ENCODE results near the gene TPP1. TPM values are rescaled to one million over a fixed set of nuclear protein-coding genes. Genes with fewer than 3 reads are reported as not detected.

TPP1 gene
- total RNA-seq, 3 donors from 2014 or later: 25.4 to 35.6 (median 27.3) TPM

DNA sequence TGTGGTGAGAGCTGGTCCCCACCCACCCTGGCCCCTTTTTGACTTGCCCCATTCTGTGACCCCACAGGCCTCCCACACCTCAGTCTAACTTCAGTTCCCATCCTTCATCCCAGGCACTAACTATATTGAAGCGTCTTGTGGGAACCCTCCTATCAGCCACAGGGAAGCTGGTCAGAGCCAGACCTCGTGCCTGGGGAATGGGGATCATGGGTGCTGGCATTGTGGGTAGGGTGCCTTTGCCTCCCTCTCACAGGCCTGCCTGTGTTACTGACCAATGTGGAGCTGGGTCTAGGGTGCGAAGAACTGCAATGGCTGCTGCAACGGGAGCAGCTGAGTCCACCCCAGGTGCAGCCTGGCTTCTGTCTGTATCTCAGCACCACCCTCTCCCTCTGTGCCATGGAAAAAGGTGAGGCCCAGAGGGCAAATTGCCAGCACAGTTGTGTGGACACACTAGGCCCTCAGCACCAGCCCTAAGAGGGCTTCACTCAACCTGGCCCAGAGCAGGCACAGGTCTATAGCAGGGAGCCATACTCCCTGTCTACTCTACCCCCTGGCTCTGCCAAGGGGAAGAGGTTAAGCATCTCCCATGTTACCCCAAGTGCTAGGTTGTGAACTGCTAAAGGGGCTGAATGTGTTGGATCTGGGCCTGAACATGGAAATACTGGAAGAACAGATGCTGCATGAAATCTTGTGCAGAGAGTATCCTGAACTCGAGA is 53.1 kb downstream of the TPP1 start:
- DNase-seq (no peak), ATAC-seq (no peak)
- H3K36me3 Mint-ChIP-seq (ENCODE audit: insufficient read depth): peaks cover 25% of the 10 kb centered on the region

DNA sequence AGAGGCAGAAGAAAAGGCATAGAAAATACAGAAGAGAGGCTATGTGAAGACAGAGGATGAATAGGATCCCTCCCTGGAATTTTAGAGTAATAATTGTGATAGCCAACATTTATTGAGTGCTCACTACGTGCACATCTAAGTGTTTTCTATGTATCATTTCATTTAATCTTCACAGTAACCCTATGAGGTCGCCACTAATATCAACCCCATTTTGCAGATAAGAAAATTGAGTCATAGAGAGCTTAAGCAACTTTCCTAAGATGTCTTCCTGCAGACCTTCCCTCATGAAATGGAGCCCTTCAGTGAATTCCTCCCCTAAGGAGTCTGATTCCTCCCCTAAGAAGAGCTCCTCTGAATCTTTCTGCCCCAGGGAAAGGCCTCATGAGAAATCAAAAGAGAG is 53.9 kb downstream of the TPP1 start:
- H3K4me1 Mint-ChIP-seq (ENCODE audit: low read depth): no peaks in the 10 kb centered on the region
- no peaks in the 10 kb centered on the region for H3K27me3 Mint-ChIP-seq (ENCODE audit: low read depth)
- H3K4me3 Mint-ChIP-seq: no peak overlapping the region
- no peaks in the 10 kb centered on the region for H3K9me3 Mint-ChIP-seq
- DNase-seq: no peak
- H3K36me3 Mint-ChIP-seq (ENCODE audit: insufficient read depth): peaks cover 25% of the 10 kb centered on the region
- ATAC-seq: no peak

More for the DNA sequence above, 53.1 kb downstream of the TPP1 start:
- Mint-ChIP-seq H3K4me1 (ENCODE audit: low read depth) (no peaks in the 10 kb centered on the region), H3K9me3 (no peaks in the 10 kb centered on the region), H3K4me3 (no peak overlapping the region), H3K27me3 (ENCODE audit: low read depth) (no peaks in the 10 kb centered on the region)

DNA sequence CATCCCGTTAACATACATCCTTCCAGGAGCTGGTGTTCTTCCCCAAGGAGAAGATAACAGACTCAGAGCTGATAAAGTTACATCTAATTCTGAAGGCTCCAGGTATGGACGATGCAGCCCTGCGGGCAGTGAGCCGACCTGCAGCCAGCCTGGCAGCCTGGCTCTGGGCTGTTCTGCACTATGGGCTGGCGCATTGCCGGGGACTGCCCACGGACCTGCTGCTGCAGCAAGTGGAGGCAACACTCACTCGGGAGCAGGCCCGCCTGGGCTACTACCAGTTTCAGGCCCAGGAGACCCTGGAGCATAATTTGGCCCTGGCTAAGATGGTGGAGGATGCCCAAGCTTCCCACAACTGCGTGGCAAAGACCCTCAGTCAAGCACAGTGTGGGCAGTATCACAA is 55.6 kb downstream of the TPP1 start:
- ATAC-seq (no peak), DNase-seq (no peak)
- H3K4me1 Mint-ChIP-seq (ENCODE audit: low read depth): no peaks in the 10 kb centered on the region
- peaks cover 27% of the 10 kb centered on the region for H3K36me3 Mint-ChIP-seq (ENCODE audit: insufficient read depth)
- no peaks in the 10 kb centered on the region for H3K9me3 Mint-ChIP-seq
- no peak overlapping the region for H3K4me3 Mint-ChIP-seq
- H3K27me3 Mint-ChIP-seq (ENCODE audit: low read depth): no peaks in the 10 kb centered on the region

DNA sequence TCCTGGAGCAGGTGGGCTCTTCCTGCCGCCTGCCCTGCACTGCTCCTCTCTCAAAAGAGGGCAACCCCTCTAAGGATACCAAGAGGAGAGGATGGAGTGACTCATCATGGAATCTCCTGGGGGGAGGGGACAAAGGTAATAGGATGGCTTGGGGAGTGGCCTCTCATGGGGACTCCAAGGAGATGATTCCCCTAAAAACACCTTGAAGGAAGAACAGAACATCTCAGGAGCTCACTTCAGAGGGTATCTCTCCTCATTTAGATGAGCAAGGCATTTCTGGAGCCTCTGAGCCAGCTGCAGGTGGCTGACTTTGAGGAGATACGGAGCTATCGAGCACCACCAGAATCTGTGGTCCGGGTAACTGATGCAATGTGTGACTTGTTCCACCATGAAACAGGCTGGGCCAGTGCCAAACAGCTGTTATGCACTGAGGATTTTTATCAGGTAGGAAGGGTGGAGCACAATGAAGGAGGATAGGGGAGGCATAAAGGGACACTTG is 56.1 kb downstream of the TPP1 start:
- DNase-seq (no peak), ATAC-seq (no peak)
- H3K9me3 Mint-ChIP-seq: no peaks in the 10 kb centered on the region
- H3K4me1 Mint-ChIP-seq (ENCODE audit: low read depth): no peaks in the 10 kb centered on the region
- H3K27me3 Mint-ChIP-seq (ENCODE audit: low read depth): no peaks in the 10 kb centered on the region
- H3K36me3 Mint-ChIP-seq (ENCODE audit: insufficient read depth): peaks cover 28% of the 10 kb centered on the region
- no peak overlapping the region for H3K4me3 Mint-ChIP-seq

Other genes with a start within 250 kb of the TPP1 start
- gene SMPD1, start 228.9 kb downstream of the TPP1 start, total RNA-seq: 10 to 100 TPM; 13.1 to 18.2 (median 16.3) TPM
- 10 to 100 TPM; 25.7 to 34.5 (median 27.9) TPM for gene APBB1, start 200.3 kb downstream of the TPP1 start, total RNA-seq
- gene HPX, start 178.4 kb downstream of the TPP1 start, total RNA-seq: 1 to 10 TPM in 1 of 3 donors, under 1 TPM in 2; 0.71 to 2.0 (median 0.96) TPM
- gene TRIM3, start 145.5 kb downstream of the TPP1 start, total RNA-seq: 1 to 10 TPM; 3.2 to 4.3 (median 3.6) TPM
- gene ARFIP2, start 138.1 kb downstream of the TPP1 start, total RNA-seq: 10 to 100 TPM; 55.4 to 59.6 (median 56.5) TPM
- 10 to 100 TPM; 45.4 to 48.5 (median 48.1) TPM for gene TIMM10B, start 137.9 kb downstream of the TPP1 start, total RNA-seq
- gene DNHD1, start 122.1 kb downstream of the TPP1 start, total RNA-seq: 1 to 10 TPM; 6.0 to 6.7 (median 6.1) TPM
- 10 to 100 TPM; 37.8 to 48.2 (median 41.4) TPM for gene RRP8, start 15.8 kb downstream of the TPP1 start, total RNA-seq
- 10 to 100 TPM; 38.6 to 48.9 (median 45.0) TPM for gene ILK, start 15.6 kb downstream of the TPP1 start, total RNA-seq
- gene TAF10, start 7.2 kb downstream of the TPP1 start, total RNA-seq: 100 to 1,000 TPM; 163 to 191 (median 188) TPM
- under 1 TPM; 0.28 to 0.40 (median 0.33) TPM for gene DCHS1, start 36.4 kb upstream of the TPP1 start, total RNA-seq
- 100 to 1,000 TPM; 149 to 162 (median 156) TPM for gene MRPL17, start 63.9 kb upstream of the TPP1 start, total RNA-seq
- gene OR2AG2, start 152.6 kb upstream of the TPP1 start, total RNA-seq: under 1 TPM in 1 of 3 donors, not detected in 2; 0.16 TPM
- not detected for gene OR2AG1, start 163.6 kb upstream of the TPP1 start, total RNA-seq
- gene OR6A2, start 180.3 kb upstream of the TPP1 start, total RNA-seq: not detected
- not detected for gene OR10A5, start 226.3 kb upstream of the TPP1 start, total RNA-seq
- gene OR10A2, start 243.6 kb upstream of the TPP1 start, total RNA-seq: not detected